Esophagus muscularis mucosa (tissue), 4 donors: ENCODE data around the gene TRIM7. TPM values are rescaled to one million over a fixed set of nuclear protein-coding genes. Genes with fewer than 3 reads are reported as not detected.
"Not testable (repeated sequence)": the region's sequence is repeated elsewhere in the genome, so short reads cannot be mapped to it uniquely, and the experiment has no call there.

Experiments
- DNase-seq: peaks from one replicate; pipeline ENCODE4 v3.0.0-alpha.2; 2017; ENCODE audit errors: extremely low spot score
- H3K27ac ChIP-seq, 4 donors: fragments of 200-600 bp; sonication (generic); replicated peaks in 1 of 4; 1 replicate in 3 of 4; 2 replicates in 1 of 4; pipeline ENCODE4 v1.5.1; 2016 to 2019; ENCODE audit warnings: mild to moderate bottlenecking in 1 of 4
- H3K27me3 ChIP-seq, 4 donors: fragments of 200-600 bp; sonication (generic); one replicate each; pipeline versions ENCODE4 v1.5.1 to v1.6.0; 2016 to 2019
- H3K36me3 ChIP-seq, 4 donors: fragments of 200-600 bp; sonication (generic); one replicate each; pipeline ENCODE4 v1.5.1; 2016 to 2019
- H3K4me1 ChIP-seq, 4 donors: fragments of 200-600 bp; sonication (generic); one replicate each; pipeline ENCODE4 v1.5.1; 2016 to 2019
- H3K4me3 ChIP-seq, 4 donors: fragments of 200-600 bp; sonication (generic); 1 replicate in 2 of 4; 2 replicates in 2 of 4; pipeline ENCODE4 v1.5.1; 2016 to 2019; ENCODE audit warnings: mild to moderate bottlenecking in 4 of 4, moderate library complexity in 1 of 4
- H3K9me3 ChIP-seq, 4 donors: fragments of 200-600 bp; sonication (generic); 1 replicate in 3 of 4; 2 replicates in 1 of 4; pipeline ENCODE4 v1.5.1; 2016 to 2019
- CTCF ChIP-seq, 3 experiments: fragments of 200-600 bp in 2 of 3; fragments of 450-650 bp in 1 of 3; sonication (generic) in 2 of 3; IDR thresholded peaks; one replicate each; pipeline ENCODE4 v1.5.1; 2017 to 2019; ENCODE audit warnings: antibody characterized with exemption in 3 of 3, mild to moderate bottlenecking in 2 of 3, moderate library complexity in 1 of 3
- EP300 ChIP-seq: sonication (generic); formaldehyde crosslinking; IDR thresholded peaks from one replicate; pipeline ENCODE4 v1.6.1; 2017; ENCODE audit warnings: antibody characterized with exemption
- POLR2A ChIP-seq: fragments of 450-650 bp; IDR thresholded peaks from one replicate; pipeline ENCODE4 v1.6.1; 2017; ENCODE audit warnings: antibody characterized with exemption, moderate library complexity, mild to moderate bottlenecking, low read depth
- POLR2AphosphoS5 ChIP-seq, 2 donors: sonication (generic); formaldehyde crosslinking; IDR thresholded peaks; one replicate each; pipeline ENCODE4 v1.6.1; 2017; ENCODE audit warnings: antibody characterized with exemption in 2 of 2
- WGBS: methylation state at CpG from one replicate; pipeline ENCODE4 v1.1.5; 2018; 5-methylcytosine and 5-hydroxymethylcytosine counted together
- intact Hi-C: fragments of 100-400 bp; cut with DNase I; formaldehyde crosslinking; loops from one replicate; pipeline ENCODE4 v1.15.1; 2023
- total RNA-seq, 4 donors: library from RNA; depleted of rRNA; stranded (reverse); fragments of >200 nt; gene quantifications; one replicate each; pipeline versions ENCODE4 v1.1.0 to v1.2.1, GENCODE V29; 2016

Gene TRIM7
- total RNA-seq, 4 donors from 2014 or later: 2.1 to 5.8 (median 3.4) TPM

- Histone ChIP-seq H3K4me1 (peaks cover 0 to 28% (median 16%) of the 10 kb centered on the region in 4 donors), H3K36me3 (no peaks in the 10 kb centered on the region), H3K4me3 (no peak overlapping the region), H3K27ac (no peak overlapping the region), H3K9me3 (no peaks in the 10 kb centered on the region), H3K27me3 (peaks cover 7 to 96% (median 58%) of the 10 kb centered on the region in 4 donors)
- intact Hi-C loops: no loop called here
- WGBS: 11% methylated on average over 11 of the region's 11 CpGs
- peak in 2 of 3 experiments; percentile 9 to 15 for TF ChIP-seq CTCF (IDR thresholded peaks at IDR 0.05)
- TF ChIP-seq EP300: no peak
- DNase-seq: no peak
These were observed 32.0 kb downstream of the TRIM7 start for GRCh38 chr5:181173027-181173419.

GRCh38 chr5:181171782-181172181 lies 33.2 kb downstream of the TRIM7 start:
- H3K27me3 ChIP-seq: peaks cover 7 to 100% (median 59%) of the 10 kb centered on the region in 4 donors
- H3K9me3 ChIP-seq: no peaks in the 10 kb centered on the region
- H3K36me3 ChIP-seq: no peaks in the 10 kb centered on the region
- H3K4me1 ChIP-seq: peaks cover 0 to 28% (median 16%) of the 10 kb centered on the region in 4 donors
- intact Hi-C loops: no loop called here
- no peak for DNase-seq
- H3K4me3 ChIP-seq: no peak overlapping the region
- 43% methylated on average over 3 of the region's 3 CpGs for WGBS
- TF ChIP-seq EP300 (no peak), POLR2AphosphoS5 (IDR thresholded peaks at IDR 0.05) (no peak), POLR2A (no peak), CTCF (IDR thresholded peaks at IDR 0.05) (no peak)
- H3K27ac ChIP-seq: no peak overlapping the region

- no peak overlapping the region for H3K4me3 ChIP-seq
- WGBS: 56% methylated on average over 6 of the region's 6 CpGs
These were observed 34.0 kb downstream of the TRIM7 start for GRCh38 chr5:181170996-181171395.

GRCh38 chr5:181170237-181170825 lies 34.7 kb downstream of the TRIM7 start:
- Histone ChIP-seq H3K36me3 (no peaks in the 10 kb centered on the region), H3K4me1 (peaks cover 0 to 28% (median 16%) of the 10 kb centered on the region in 4 donors), H3K27me3 (peaks cover 7 to 100% (median 59%) of the 10 kb centered on the region in 4 donors), H3K27ac (no peak overlapping the region), H3K9me3 (no peaks in the 10 kb centered on the region), H3K4me3 (no peak overlapping the region)
- TF ChIP-seq POLR2A (no peak), POLR2AphosphoS5 (IDR thresholded peaks at IDR 0.05) (no peak), EP300 (no peak), CTCF (IDR thresholded peaks at IDR 0.05) (no peak)
- intact Hi-C loops: no loop called here
- DNase-seq: no peak
- 29% methylated on average over 27 of the region's 33 CpGs for WGBS

More at GRCh38 chr5:181170996-181171395, 34.0 kb downstream of the TRIM7 start:
- no peaks in the 10 kb centered on the region for H3K9me3 ChIP-seq
- no peaks in the 10 kb centered on the region for H3K36me3 ChIP-seq
- peaks cover 0 to 28% (median 16%) of the 10 kb centered on the region in 4 donors for H3K4me1 ChIP-seq
- no peak for TF ChIP-seq CTCF (IDR thresholded peaks at IDR 0.05)
- no peak for TF ChIP-seq POLR2A
- no peak for TF ChIP-seq EP300
- no peak for TF ChIP-seq POLR2AphosphoS5 (IDR thresholded peaks at IDR 0.05)
- no peak for DNase-seq
- no peak overlapping the region for H3K27ac ChIP-seq
- intact Hi-C loops: no loop called here
- peaks cover 7 to 100% (median 59%) of the 10 kb centered on the region in 4 donors for H3K27me3 ChIP-seq

GRCh38 chr5:181169459-181170236 lies 35.3 kb downstream of the TRIM7 start:
- H3K36me3 ChIP-seq, DNase-seq, intact Hi-C loops, H3K9me3 ChIP-seq, H3K27ac ChIP-seq, H3K4me3 ChIP-seq: not testable (repeated sequence)
- Histone ChIP-seq H3K4me1 (peaks cover 0 to 28% (median 16%) of the 10 kb centered on the region in 4 donors), H3K27me3 (peaks cover 7 to 99% (median 57%) of the 10 kb centered on the region in 4 donors)
- WGBS: 7% methylated on average over 18 of the region's 50 CpGs
